ENCODE results near the gene CGNL1. TPM values are rescaled to one million over a fixed set of nuclear protein-coding genes. Genes with fewer than 3 reads are reported as not detected.

The CGNL1 gene
- total RNA-seq, 1 experiment from 2014 or later = 34.6 TPM

DNA sequence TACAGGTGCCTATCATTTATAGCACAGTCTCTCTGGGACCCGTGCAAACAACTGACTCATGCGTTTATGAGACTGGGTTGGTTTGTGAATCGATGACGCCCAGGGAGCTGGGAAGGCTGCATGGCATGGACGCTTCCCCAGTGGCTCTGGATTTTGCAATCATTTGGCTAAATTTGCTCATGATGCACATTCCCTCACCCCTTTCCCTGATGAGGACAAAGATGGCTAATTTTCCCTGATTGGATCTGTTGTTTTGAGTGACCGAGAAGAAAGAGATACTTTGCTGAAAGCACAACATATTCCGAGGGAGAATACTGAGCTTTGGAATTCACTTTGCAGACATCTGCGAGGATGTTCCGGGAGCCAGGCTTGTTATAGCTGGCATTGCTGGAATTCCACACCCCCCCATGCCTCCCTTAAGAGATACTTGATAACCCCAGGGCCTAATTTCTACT lies 51.1 kb downstream of the CGNL1 start:
- no peak overlapping the region for H3K56ac ChIP-seq (ENCODE audit: insufficient read length, low read depth, low read length)
- H4K8ac ChIP-seq (replicated peaks; ENCODE audit: insufficient read length, low read depth, low read length) = no peak overlapping the region
- no peak overlapping the region for H2BK120ac ChIP-seq (ENCODE audit: low read depth, low read length, poor library complexity, severe bottlenecking)
- H2BK5ac ChIP-seq (ENCODE audit: insufficient read length, low read length) = no peak overlapping the region
- H4K5ac ChIP-seq (ENCODE audit: insufficient read length, low read depth, low read length) = no peak overlapping the region
- H2AK5ac ChIP-seq (ENCODE audit: insufficient read length, low read length) = no peak overlapping the region
- no peak overlapping the region for H3T11ph ChIP-seq (ENCODE audit: low read length)
- no peak overlapping the region for H3K23ac ChIP-seq (ENCODE audit: insufficient read length, low read depth, low read length)
- no peak overlapping the region for H3K4ac ChIP-seq (ENCODE audit: low read depth, low read length)
- no peaks in the 10 kb centered on the region for H3K79me1 ChIP-seq (ENCODE audit: insufficient read depth, low read depth, low read length, poor library complexity, severe bottlenecking)
- no peak overlapping the region for H3K18ac ChIP-seq (ENCODE audit: insufficient read length, low read depth, low read length)
- H3K4me1 Mint-ChIP-seq = peaks cover 45 to 53% of the 10 kb centered on the region in 2 experiments
- no peak overlapping the region for H3K9ac ChIP-seq (ENCODE audit: extremely low read depth, insufficient read length, low read length)
- no peak overlapping the region for H3K4me2 ChIP-seq (ENCODE audit: insufficient read depth, insufficient read length, low read length)
- 0 out of 2 replicates have a peak, but pooled peaks cover 3% of the 10 kb centered on the region for H3K79me2 ChIP-seq (ENCODE audit: insufficient read depth, low read length)
- peaks cover 6% of the 10 kb centered on the region; the same call in 1 of the 2 replicates for H3K4me1 ChIP-seq (ENCODE audit: insufficient read depth, low read length)
- no peak overlapping the region for H2BK20ac ChIP-seq (ENCODE audit: low read depth, low read length, poor library complexity, severe bottlenecking)
- H3K27ac Mint-ChIP-seq = peak overlapping the region; percentile 68 to 88 (median 68); a peak in 4 of 7 replicates
- H3K14ac ChIP-seq (ENCODE audit: insufficient read depth, low read length) = no peak overlapping the region
- no peaks in the 10 kb centered on the region for H3K27me3 ChIP-seq (ENCODE audit: insufficient read depth, low read length)
- H2BK12ac ChIP-seq (ENCODE audit: insufficient read length, low read depth, low read length) = no peak overlapping the region
- no peaks in the 10 kb centered on the region for H3K9me3 Mint-ChIP-seq
- H3K9me3 ChIP-seq (ENCODE audit: control insufficient read depth, low read depth, low read length) = no peaks in the 10 kb centered on the region
- no peak overlapping the region for H4K91ac ChIP-seq (ENCODE audit: insufficient read length, low read depth, low read length)
- TF ChIP-seq, protein P1, sequence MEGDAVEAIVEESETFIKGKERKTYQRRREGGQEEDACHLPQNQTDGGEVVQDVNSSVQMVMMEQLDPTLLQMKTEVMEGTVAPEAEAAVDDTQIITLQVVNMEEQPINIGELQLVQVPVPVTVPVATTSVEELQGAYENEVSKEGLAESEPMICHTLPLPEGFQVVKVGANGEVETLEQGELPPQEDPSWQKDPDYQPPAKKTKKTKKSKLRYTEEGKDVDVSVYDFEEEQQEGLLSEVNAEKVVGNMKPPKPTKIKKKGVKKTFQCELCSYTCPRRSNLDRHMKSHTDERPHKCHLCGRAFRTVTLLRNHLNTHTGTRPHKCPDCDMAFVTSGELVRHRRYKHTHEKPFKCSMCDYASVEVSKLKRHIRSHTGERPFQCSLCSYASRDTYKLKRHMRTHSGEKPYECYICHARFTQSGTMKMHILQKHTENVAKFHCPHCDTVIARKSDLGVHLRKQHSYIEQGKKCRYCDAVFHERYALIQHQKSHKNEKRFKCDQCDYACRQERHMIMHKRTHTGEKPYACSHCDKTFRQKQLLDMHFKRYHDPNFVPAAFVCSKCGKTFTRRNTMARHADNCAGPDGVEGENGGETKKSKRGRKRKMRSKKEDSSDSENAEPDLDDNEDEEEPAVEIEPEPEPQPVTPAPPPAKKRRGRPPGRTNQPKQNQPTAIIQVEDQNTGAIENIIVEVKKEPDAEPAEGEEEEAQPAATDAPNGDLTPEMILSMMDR (conservative IDR thresholded peaks at IDR 0.05) = no peak
- H3K4me3 Mint-ChIP-seq = no peak overlapping the region
- H2AFZ ChIP-seq (ENCODE audit: low read length) = no peak overlapping the region
- H3K36me3 Mint-ChIP-seq (ENCODE audit: insufficient read depth in 1 of 3, low read depth in 3 of 3) = peaks cover 0 to 5% (median 0%) of the 10 kb centered on the region in 3 experiments; a peak in 2 of 7 replicates
- DNase-seq = peak; percentile 50
- peak overlapping the region; percentile 17 for H3K27ac ChIP-seq (ENCODE audit: insufficient read length, low read depth, low read length)
- H3K23me2 ChIP-seq (ENCODE audit: insufficient read length, low read depth, low read length, poor library complexity, severe bottlenecking) = no peaks in the 10 kb centered on the region
- H2BK15ac ChIP-seq (ENCODE audit: low read depth, low read length) = no peak overlapping the region
- WGBS (ENCODE audit: extremely low coverage, insufficient read length, low lambda C conversion rate) = no CpG with 5 or more reads among the region's 9 CpGs
- H4K20me1 ChIP-seq (ENCODE audit: control insufficient read depth, insufficient read depth, insufficient read length) = no peaks in the 10 kb centered on the region
- no peaks in the 10 kb centered on the region for H3K27me3 Mint-ChIP-seq (ENCODE audit: low read depth)
